HepG2 (cell line): ENCODE results near the gene DNAJC7. TPM values are rescaled to one million over a fixed set of nuclear protein-coding genes. Genes with fewer than 3 reads are reported as not detected.

Experiments
- ATAC-seq: fragments of 200-7000 bp; cut with Tn5 transposase; 3 replicates; pipeline ENCODE4 v1.9.1; 2020; ENCODE audit warnings: mild to moderate bottlenecking, moderate library complexity
- BruUV-seq: library from RNA; stranded (reverse); fragments of 400-500 nt; replicated peaks from 2 replicates; lab custom pipeline; 2021; lab: Mats Ljungman, UMichigan
- CTCF ChIA-PET: fragments of 300-600 bp; formaldehyde crosslinking; extraction: SDS; loops from one replicate; lab custom pipeline; 2021; ENCODE audit warnings: low total read pairs, inconsistent platforms, low intra/inter-chr PET ratio; lab: Yijun Ruan, JAX
- POLR2A ChIA-PET: fragments of 350-600 bp; sonication (Branson Sonifier 250); formaldehyde crosslinking; loops from one replicate; lab custom pipeline; 2020; ENCODE audit warnings: antibody characterized with exemption, inconsistent platforms; lab: Yijun Ruan, JAX
- DNase-seq: peaks from one replicate; pipeline ENCODE4 v3.0.0-alpha.2; 2015; ENCODE audit warnings: low spot score
- FAIRE-seq: peaks from 3 replicates; lab custom pipeline; 2011; peaks lifted over from hg19 to GRCh38; lab: Jason Lieb, UNC
- H2AFZ ChIP-seq: one replicate; pipeline ENCODE4 v1.6.1; 2011; ENCODE audit warnings: low read length, inconsistent platforms
- H3K27ac ChIP-seq: fragments of 300-600 bp; 3 replicates; pipeline ENCODE4 v1.8.0; 2011; ENCODE audit warnings: mixed run types, mild to moderate bottlenecking, mixed read lengths, low read length, inconsistent platforms; ENCODE audit not compliant: insufficient read depth; ENCODE audit errors: extremely low read length
- H3K27me3 ChIP-seq, 2 experiments: fragments of 200-600 bp in 1 of 2; 2 replicates in 1 of 2; 3 replicates in 1 of 2; pipeline versions ENCODE4 v1.6.0 to v1.8.0; 2011; ENCODE audit warnings: low read length in 2 of 2, mild to moderate bottlenecking in 2 of 2, moderate library complexity in 2 of 2, inconsistent platforms in 1 of 2; ENCODE audit not compliant: insufficient read depth in 2 of 2, control insufficient read depth in 1 of 2
- H3K36me3 ChIP-seq, 2 experiments: fragments of 200-600 bp in 1 of 2; replicated peaks in 1 of 2; 2 replicates in 1 of 2; 3 replicates in 1 of 2; pipeline versions ENCODE4 v1.5.1 to v1.8.0; 2011; ENCODE audit warnings: low read length in 2 of 2, inconsistent platforms in 1 of 2; ENCODE audit not compliant: insufficient read depth in 2 of 2, control insufficient read depth in 1 of 2
- H3K4me1 ChIP-seq: 2 replicates; pipeline ENCODE4 v1.5.1; 2012; ENCODE audit warnings: low read length, inconsistent platforms; ENCODE audit not compliant: insufficient read depth
- H3K4me2 ChIP-seq: 2 replicates; pipeline ENCODE4 v1.6.0; 2011; ENCODE audit warnings: low read depth, low read length, inconsistent platforms
- H3K4me3 ChIP-seq, 3 experiments: fragments of 200-600 bp in 1 of 3; sonication (generic), shearing (Covaris generic) in 1 of 3; replicated peaks in 1 of 3; 2 replicates each; pipeline ENCODE4 v1.5.1; 2011 to 2016; ENCODE audit warnings: low read length in 3 of 3, inconsistent platforms in 2 of 3, low read depth in 2 of 3, mild to moderate bottlenecking in 2 of 3, control low read depth in 1 of 3, mixed read lengths in 1 of 3; ENCODE audit not compliant: insufficient read depth in 1 of 3
- H3K79me2 ChIP-seq: one replicate; pipeline ENCODE4 v1.6.1; 2011; ENCODE audit warnings: low read length, inconsistent platforms; ENCODE audit not compliant: insufficient read depth
- H3K9ac ChIP-seq: 2 replicates; pipeline ENCODE4 v1.6.0; 2011; ENCODE audit warnings: mild to moderate bottlenecking, low read depth, low read length, inconsistent platforms; ENCODE audit not compliant: insufficient read depth
- H3K9me3 ChIP-seq: 2 replicates; pipeline ENCODE4 v1.5.1; 2012; ENCODE audit warnings: mild to moderate bottlenecking, low read length
- H4K20me1 ChIP-seq: 2 replicates; pipeline ENCODE4 v1.6.0; 2011; ENCODE audit warnings: inconsistent platforms, mild to moderate bottlenecking, low read length, moderate library complexity; ENCODE audit not compliant: insufficient read depth
- DMAP1 ChIP-seq: IDR thresholded peaks from 2 replicates; pipeline ENCODE4 v1.6.1; 2016
- SRSF1 ChIP-seq: fragments of 200-400 bp; formaldehyde crosslinking; optimal IDR thresholded peaks from 2 replicates; pipeline ENCODE3; 2017; ENCODE audit warnings: mild to moderate bottlenecking, low read depth, low read length, moderate library complexity
- WGBS: methylation state at CpG from one replicate; pipeline ENCODE4 v1.1.6; 2017; ENCODE audit warnings: low lambda C conversion rate; 5-methylcytosine and 5-hydroxymethylcytosine counted together
- in situ Hi-C: cut with HindIII; loops from 2 replicates; pipeline ENCODE4 v1.10.0; 2017; ENCODE audit warnings: low pct_unique_long_range_greater_than_20kb; ENCODE audit not compliant: extremely low pct_ligation_motif_present
- intact Hi-C: fragments of 100-400 bp; cut with micrococcal nuclease; formaldehyde crosslinking; loops from one replicate; pipeline ENCODE4 v1.10.0; 2022; ENCODE audit not compliant: unreplicated experiment
- polyA plus RNA-seq, 8 experiments: library from polyadenylated mRNA; depleted of rRNA in 3 of 8; stranded (reverse) in 7 of 8; unstranded in 1 of 8; fragments of >200 nt; fragmentation: Illumina TruSeq in 4 of 8; extraction: Trizol in 4 of 8; gene quantifications; 2 replicates each; pipeline versions ENCODE4 v1.2.1 to v1.2.3, GENCODE V29; 2011 to 2016; ENCODE audit warnings: low read depth in 4 of 8, missing spikeins in 1 of 8, mixed read lengths in 1 of 8; ENCODE audit not compliant: insufficient read depth in 1 of 8
- total RNA-seq, 5 experiments: library from RNA; depleted of rRNA; stranded (reverse); fragments of >200 nt; fragmentation: Illumina TruSeq; extraction: Trizol; gene quantifications; 2 replicates each; pipeline ENCODE4 v1.2.3, GENCODE V29; 2016; ENCODE audit warnings: low read depth in 1 of 5
- TF ChIP-seq, protein P1 (sequence below): sonication (generic); formaldehyde crosslinking; IDR thresholded peaks from 2 replicates; pipeline ENCODE4 v1.5.1; 2020; ENCODE audit warnings: mild to moderate bottlenecking, missing genetic modification reagents, moderate library complexity

Gene DNAJC7
- total and polyA plus RNA-seq, 2 of the 13 experiments (the other 11 are each of a cell fraction or from before 2014, with no cell fraction given): 47.7 to 132 TPM

GRCh38 chr17:41937970-41938954, 79.0 kb downstream of the DNAJC7 start:
- no peaks in the 10 kb centered on the region for H3K27me3 ChIP-seq
- POLR2A ChIA-PET: interaction anchor here (2.0 to 2.5 kb wide), 3 partner anchors 8 to 21 kb away, joined by 7 to 11 read pairs (median 10); partner anchors contain the start of genes ACLY and ODAD4
- H3K79me2 ChIP-seq: no peaks in the 10 kb centered on the region
- no peaks in the 10 kb centered on the region for H3K36me3 ChIP-seq
- WGBS: 84% methylated on average over 16 of the region's 19 CpGs
- H4K20me1 ChIP-seq: no peaks in the 10 kb centered on the region
- no peaks in the 10 kb centered on the region for H3K9me3 ChIP-seq
- no peak overlapping the region for H3K4me3 ChIP-seq
- DNase-seq (no peak), FAIRE-seq (no peak), ATAC-seq (no peak)
- H3K9ac ChIP-seq: no peak overlapping the region
- no peak overlapping the region for H3K4me2 ChIP-seq
- no TSS peak for BruUV-seq
- H3K27ac ChIP-seq: no peak overlapping the region
- in situ Hi-C loops: no loop called here
- CTCF ChIA-PET: no interaction called here
- intact Hi-C loops: no loop called here
- TF ChIP-seq, protein P1, sequence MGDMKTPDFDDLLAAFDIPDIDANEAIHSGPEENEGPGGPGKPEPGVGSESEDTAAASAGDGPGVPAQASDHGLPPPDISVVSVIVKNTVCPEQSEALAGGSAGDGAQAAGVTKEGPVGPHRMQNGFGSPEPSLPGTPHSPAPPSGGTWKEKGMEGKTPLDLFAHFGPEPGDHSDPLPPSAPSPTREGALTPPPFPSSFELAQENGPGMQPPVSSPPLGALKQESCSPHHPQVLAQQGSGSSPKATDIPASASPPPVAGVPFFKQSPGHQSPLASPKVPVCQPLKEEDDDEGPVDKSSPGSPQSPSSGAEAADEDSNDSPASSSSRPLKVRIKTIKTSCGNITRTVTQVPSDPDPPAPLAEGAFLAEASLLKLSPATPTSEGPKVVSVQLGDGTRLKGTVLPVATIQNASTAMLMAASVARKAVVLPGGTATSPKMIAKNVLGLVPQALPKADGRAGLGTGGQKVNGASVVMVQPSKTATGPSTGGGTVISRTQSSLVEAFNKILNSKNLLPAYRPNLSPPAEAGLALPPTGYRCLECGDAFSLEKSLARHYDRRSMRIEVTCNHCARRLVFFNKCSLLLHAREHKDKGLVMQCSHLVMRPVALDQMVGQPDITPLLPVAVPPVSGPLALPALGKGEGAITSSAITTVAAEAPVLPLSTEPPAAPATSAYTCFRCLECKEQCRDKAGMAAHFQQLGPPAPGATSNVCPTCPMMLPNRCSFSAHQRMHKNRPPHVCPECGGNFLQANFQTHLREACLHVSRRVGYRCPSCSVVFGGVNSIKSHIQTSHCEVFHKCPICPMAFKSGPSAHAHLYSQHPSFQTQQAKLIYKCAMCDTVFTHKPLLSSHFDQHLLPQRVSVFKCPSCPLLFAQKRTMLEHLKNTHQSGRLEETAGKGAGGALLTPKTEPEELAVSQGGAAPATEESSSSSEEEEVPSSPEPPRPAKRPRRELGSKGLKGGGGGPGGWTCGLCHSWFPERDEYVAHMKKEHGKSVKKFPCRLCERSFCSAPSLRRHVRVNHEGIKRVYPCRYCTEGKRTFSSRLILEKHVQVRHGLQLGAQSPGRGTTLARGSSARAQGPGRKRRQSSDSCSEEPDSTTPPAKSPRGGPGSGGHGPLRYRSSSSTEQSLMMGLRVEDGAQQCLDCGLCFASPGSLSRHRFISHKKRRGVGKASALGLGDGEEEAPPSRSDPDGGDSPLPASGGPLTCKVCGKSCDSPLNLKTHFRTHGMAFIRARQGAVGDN (CRISPR knock-in tag): peak; percentile 18; the same call in 1 of the 2 replicates
- no peak for TF ChIP-seq DMAP1 (CRISPR knock-in tag)
- no peak for TF ChIP-seq SRSF1
- TF ChIP-seq, all 625 proteins: peak for 1
- no peak overlapping the region for H2AFZ ChIP-seq
- peaks cover 38% of the 10 kb centered on the region for H3K4me1 ChIP-seq
